Body of pancreas (tissue), 4 donors: ENCODE measurements around the gene OR5K2. TPM values are rescaled to one million over a fixed set of nuclear protein-coding genes. Genes with fewer than 3 reads are reported as not detected.

Source experiments
- ATAC-seq: fragments of 150-250 bp; one replicate; pipeline ENCODE4 v1.9.1; 2016
- DNase-seq, 4 donors: peaks; one replicate each; pipeline ENCODE4 v3.0.0-alpha.2; 2019
- H3K27ac ChIP-seq, 4 donors: fragments of 200-600 bp; sonication (generic); 1 replicate in 3 of 4; 2 replicates in 1 of 4; pipeline versions ENCODE4 v1.5.1 to v1.6.1; 2016 to 2019; ENCODE audit warnings: mild to moderate bottlenecking in 1 of 4, mixed read lengths in 1 of 4, moderate library complexity in 1 of 4
- H3K27me3 ChIP-seq, 2 donors: fragments of 200-600 bp; sonication (generic); one replicate each; pipeline ENCODE4 v1.6.0; 2016; ENCODE audit warnings: mild to moderate bottlenecking in 1 of 2
- H3K36me3 ChIP-seq, 2 donors: fragments of 200-600 bp; sonication (generic); replicated peaks in 1 of 2; 2 replicates each; pipeline ENCODE4 v1.5.1; 2016; ENCODE audit warnings: low read depth in 2 of 2; ENCODE audit not compliant: insufficient read depth in 1 of 2
- H3K4me1 ChIP-seq: fragments of 200-600 bp; sonication (generic); one replicate; pipeline ENCODE4 v1.6.0; 2016
- H3K4me3 ChIP-seq, 2 donors: fragments of 200-600 bp; sonication (generic); 1 replicate in 1 of 2; 2 replicates in 1 of 2; pipeline ENCODE4 v1.5.1; 2016 to 2019
- H3K9me3 ChIP-seq, 3 donors: fragments of 200-600 bp; sonication (generic); 1 replicate in 2 of 3; 2 replicates in 1 of 3; pipeline ENCODE4 v1.5.1; 2016
- POLR2A ChIP-seq, 3 donors: fragments of 450-650 bp; IDR thresholded peaks; one replicate each; pipeline ENCODE4 v1.6.1; 2016; ENCODE audit warnings: antibody characterized with exemption in 3 of 3, mild to moderate bottlenecking in 2 of 3
- WGBS, 2 donors: methylation state at CpG; one replicate each; pipeline ENCODE4 v1.1.5; 2017; 5-methylcytosine and 5-hydroxymethylcytosine counted together
- intact Hi-C: fragments of 100-400 bp; cut with DNase I; formaldehyde crosslinking; loops from one replicate; pipeline ENCODE4 v1.15.1; 2023
- total RNA-seq, 2 donors: library from RNA; depleted of rRNA; stranded (reverse); fragments of >200 nt; gene quantifications; one replicate each; pipeline ENCODE4 v1.1.0, GENCODE V29; 2016
- TF ChIP-seq, protein P1 (sequence below), 7 experiments: fragments of 450-650 bp in 4 of 7; fragments of 200-600 bp in 3 of 7; sonication (generic) in 3 of 7; IDR thresholded peaks; one replicate each; pipeline ENCODE4 v1.5.1; 2016 to 2019; ENCODE audit warnings: antibody characterized with exemption in 7 of 7

The OR5K2 gene
- not detected for total RNA-seq

GRCh38 chr3:98497381-98497780 is at the start of gene OR5K2:
Gene OR5K2, plus strand, starts transcription at chr3:98497681. Its CDS starts 0 bp downstream, at chr3:98497681.
- no peaks in the 10 kb centered on the region for H3K36me3 ChIP-seq
- H3K4me1 ChIP-seq: no peaks in the 10 kb centered on the region
- no peak for TF ChIP-seq POLR2A (IDR thresholded peaks at IDR 0.05)
- TF ChIP-seq, protein P1, sequence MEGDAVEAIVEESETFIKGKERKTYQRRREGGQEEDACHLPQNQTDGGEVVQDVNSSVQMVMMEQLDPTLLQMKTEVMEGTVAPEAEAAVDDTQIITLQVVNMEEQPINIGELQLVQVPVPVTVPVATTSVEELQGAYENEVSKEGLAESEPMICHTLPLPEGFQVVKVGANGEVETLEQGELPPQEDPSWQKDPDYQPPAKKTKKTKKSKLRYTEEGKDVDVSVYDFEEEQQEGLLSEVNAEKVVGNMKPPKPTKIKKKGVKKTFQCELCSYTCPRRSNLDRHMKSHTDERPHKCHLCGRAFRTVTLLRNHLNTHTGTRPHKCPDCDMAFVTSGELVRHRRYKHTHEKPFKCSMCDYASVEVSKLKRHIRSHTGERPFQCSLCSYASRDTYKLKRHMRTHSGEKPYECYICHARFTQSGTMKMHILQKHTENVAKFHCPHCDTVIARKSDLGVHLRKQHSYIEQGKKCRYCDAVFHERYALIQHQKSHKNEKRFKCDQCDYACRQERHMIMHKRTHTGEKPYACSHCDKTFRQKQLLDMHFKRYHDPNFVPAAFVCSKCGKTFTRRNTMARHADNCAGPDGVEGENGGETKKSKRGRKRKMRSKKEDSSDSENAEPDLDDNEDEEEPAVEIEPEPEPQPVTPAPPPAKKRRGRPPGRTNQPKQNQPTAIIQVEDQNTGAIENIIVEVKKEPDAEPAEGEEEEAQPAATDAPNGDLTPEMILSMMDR (IDR thresholded peaks at IDR 0.05): no peak
- no peaks in the 10 kb centered on the region for H3K9me3 ChIP-seq
- DNase-seq (no peak), ATAC-seq (no peak)
- intact Hi-C loops: no loop called here
- no peak within 1 kb of the TSS for H3K27ac ChIP-seq
- 57 to 59% methylated on average over 2 of the region's 2 CpGs for WGBS, 2 donors
- no peak within 1 kb of the TSS for H3K4me3 ChIP-seq
- no peaks in the 10 kb centered on the region for H3K27me3 ChIP-seq

DNA sequence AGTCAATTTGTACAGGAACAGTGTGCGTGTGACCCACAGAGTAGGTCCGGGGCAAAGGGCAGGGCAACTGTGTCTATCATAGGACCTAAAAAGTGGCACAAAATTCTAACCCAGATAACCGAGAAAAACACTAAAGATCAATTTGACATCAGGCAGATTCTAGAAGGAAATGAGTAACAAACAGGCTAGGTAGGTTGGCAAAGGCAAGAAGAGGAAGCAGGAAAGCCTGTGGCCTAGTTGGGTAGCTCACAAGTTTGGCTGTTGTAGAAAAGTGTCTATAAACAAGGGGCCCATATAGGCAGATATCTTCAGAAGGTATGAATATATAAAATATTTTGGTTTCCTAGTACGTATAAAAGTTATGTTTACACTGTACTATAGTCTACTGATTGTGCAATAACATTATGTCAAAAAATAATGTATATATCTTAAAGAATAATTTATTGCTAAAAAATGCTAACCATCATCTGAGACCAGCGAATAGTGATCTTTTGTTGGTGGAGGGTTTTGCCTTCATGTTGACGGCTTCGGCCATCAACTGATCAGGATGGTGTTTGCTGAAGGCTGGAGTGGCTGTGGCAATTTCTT is 47.8 kb upstream of the OR5K2 start:
- Histone ChIP-seq H3K27ac (no peak overlapping the region), H3K4me3 (no peak overlapping the region), H3K36me3 (no peaks in the 10 kb centered on the region), H3K9me3 (no peaks in the 10 kb centered on the region), H3K27me3 (no peaks in the 10 kb centered on the region), H3K4me1 (no peaks in the 10 kb centered on the region)
- no peak for TF ChIP-seq POLR2A (IDR thresholded peaks at IDR 0.05)
- TF ChIP-seq, protein P1 (IDR thresholded peaks at IDR 0.05): no peak
- ATAC-seq: no peak
- intact Hi-C loops: no loop called here
- DNase-seq: no peak
- WGBS, 2 donors: 67 to 69% methylated on average over 7 of the region's 7 CpGs

- no peak for ATAC-seq
- TF ChIP-seq, protein P1 (IDR thresholded peaks at IDR 0.05): no peak
- TF ChIP-seq POLR2A (IDR thresholded peaks at IDR 0.05): no peak
- Histone ChIP-seq H3K4me1 (no peaks in the 10 kb centered on the region), H3K4me3 (no peak overlapping the region), H3K27me3 (no peaks in the 10 kb centered on the region), H3K27ac (no peak overlapping the region), H3K9me3 (no peaks in the 10 kb centered on the region), H3K36me3 (no peaks in the 10 kb centered on the region)
- no peak for DNase-seq
- WGBS, 2 donors: 59 to 61% methylated on average over 4 of the region's 4 CpGs
- intact Hi-C loops: no loop called here
Observed at GRCh38 chr3:98450372-98450771, 47.1 kb upstream of the OR5K2 start.

DNA sequence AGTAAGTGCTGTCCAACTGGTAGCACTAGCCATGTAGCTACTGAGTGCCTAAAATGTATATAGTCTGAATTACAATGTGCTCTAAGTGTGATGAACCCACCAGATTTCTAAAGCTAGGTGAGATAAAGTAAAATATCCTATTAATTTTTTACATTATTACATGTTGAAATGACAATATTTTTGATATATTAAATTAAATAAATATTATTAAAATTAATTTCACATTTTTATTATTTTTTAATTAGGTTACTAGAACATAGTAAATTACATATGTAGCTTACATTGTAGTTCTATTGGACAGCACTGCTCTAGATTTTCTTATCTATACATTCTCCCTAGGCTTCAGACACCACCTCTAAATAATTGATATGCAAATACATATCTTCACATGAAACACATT is 43.7 kb upstream of the OR5K2 start:
- no peaks in the 10 kb centered on the region for H3K27me3 ChIP-seq
- intact Hi-C loops: no loop called here
- no peaks in the 10 kb centered on the region for H3K36me3 ChIP-seq
- no peak overlapping the region for H3K27ac ChIP-seq
- TF ChIP-seq, protein P1 (IDR thresholded peaks at IDR 0.05): no peak
- no peak for TF ChIP-seq POLR2A (IDR thresholded peaks at IDR 0.05)
- no peaks in the 10 kb centered on the region for H3K9me3 ChIP-seq
- no peak for ATAC-seq
- no peak overlapping the region for H3K4me3 ChIP-seq
- H3K4me1 ChIP-seq: no peaks in the 10 kb centered on the region
- no peak for DNase-seq

GRCh38 chr3:98454929-98455328 is 42.6 kb upstream of the OR5K2 start:
- no peaks in the 10 kb centered on the region for H3K36me3 ChIP-seq
- ATAC-seq: no peak
- TF ChIP-seq, protein P1 (IDR thresholded peaks at IDR 0.05): no peak
- TF ChIP-seq POLR2A (IDR thresholded peaks at IDR 0.05): no peak
- no peak for DNase-seq
- H3K4me3 ChIP-seq: no peak overlapping the region
- no peaks in the 10 kb centered on the region for H3K9me3 ChIP-seq
- 85 to 86% methylated on average over 1 of the region's 1 CpG for WGBS, 2 donors
- no peak overlapping the region for H3K27ac ChIP-seq
- no peaks in the 10 kb centered on the region for H3K4me1 ChIP-seq
- intact Hi-C loops: no loop called here
- no peaks in the 10 kb centered on the region for H3K27me3 ChIP-seq
